HG02943 (cell line): ENCODE data around the gene SELENOV.
"Not testable (repeated sequence)": the region's sequence is repeated elsewhere in the genome, so short reads cannot be mapped to it uniquely, and the experiment has no call there.

Experiments
- ATAC-seq: cut with Tn5 transposase; IDR thresholded peaks from one replicate; pipeline ENCODE4 v1.9.1; 2021; ENCODE audit warnings: mild to moderate bottlenecking, low read depth, moderate library complexity; ENCODE audit not compliant: unreplicated experiment

The SELENOV gene

GRCh38 chr19:39514840-39515550 lies at the start of gene SELENOV:
SELENOV (plus strand) TSS chr19:39515139; CDS start chr19:39515213, 74 bp downstream.
- no peak for ATAC-seq

- ATAC-seq: no peak
Measured at GRCh38 chr19:39465956-39466747, 48.8 kb upstream of the SELENOV start.

DNA sequence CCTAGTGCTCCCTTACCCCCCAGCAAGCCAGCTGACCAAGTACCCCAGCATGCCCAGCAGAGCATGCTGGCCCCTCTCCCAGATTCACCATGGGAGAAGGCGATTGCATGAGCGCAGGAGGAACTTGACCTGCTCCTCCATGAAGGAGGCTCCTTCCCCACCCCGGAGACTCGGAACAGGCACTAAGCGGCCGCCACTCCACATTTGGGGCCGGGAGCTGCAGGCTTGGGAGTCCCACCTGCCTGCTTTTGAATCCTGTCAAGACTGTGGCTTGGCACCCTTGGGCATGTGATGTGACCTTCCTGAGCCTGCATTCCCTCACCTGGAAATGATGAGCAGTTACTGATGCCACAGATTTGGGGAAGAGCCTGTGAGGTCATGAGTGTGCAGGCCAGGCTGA lies 47.0 kb upstream of the SELENOV start:
- ATAC-seq: no peak

- no peak for ATAC-seq
Measured at GRCh38 chr19:39469036-39469435, 45.9 kb upstream of the SELENOV start.

GRCh38 chr19:39469567-39469966 lies 45.4 kb upstream of the SELENOV start:
- no peak for ATAC-seq

DNA sequence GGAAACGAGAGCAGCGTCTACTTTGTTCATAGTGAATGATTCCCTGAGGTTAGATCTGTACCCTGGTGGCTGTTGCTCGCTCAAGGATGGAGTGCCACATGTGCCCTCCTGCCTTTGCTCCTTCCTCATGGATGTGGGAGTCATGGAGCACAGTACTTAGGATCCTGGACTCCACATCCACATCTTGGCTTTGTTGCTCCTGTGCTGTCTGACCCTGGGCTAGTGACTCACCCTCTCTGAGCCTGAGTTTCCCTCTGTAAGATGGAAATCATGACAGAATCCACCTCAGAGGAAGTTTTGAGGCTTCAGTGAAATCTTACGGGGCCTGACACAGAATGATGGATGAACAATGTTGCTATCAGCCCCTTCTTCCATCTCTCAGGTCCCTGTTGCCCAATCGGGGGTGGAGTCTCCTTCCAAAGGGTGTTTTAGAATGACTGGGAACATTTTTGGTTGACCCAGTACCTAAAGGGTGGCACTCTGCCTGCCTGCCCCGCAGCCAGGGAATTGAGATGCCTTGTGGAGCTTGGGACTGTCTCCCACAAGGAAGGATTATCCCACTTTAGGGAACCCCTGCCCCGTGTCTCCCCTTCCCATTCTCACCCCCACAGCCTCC lies 44.1 kb upstream of the SELENOV start:
- no peak for ATAC-seq

- ATAC-seq: no peak
Measured at GRCh38 chr19:39471756-39472536, 43.0 kb upstream of the SELENOV start.

- ATAC-seq: no peak
Measured at GRCh38 chr19:39472746-39473442, 42.0 kb upstream of the SELENOV start.

DNA sequence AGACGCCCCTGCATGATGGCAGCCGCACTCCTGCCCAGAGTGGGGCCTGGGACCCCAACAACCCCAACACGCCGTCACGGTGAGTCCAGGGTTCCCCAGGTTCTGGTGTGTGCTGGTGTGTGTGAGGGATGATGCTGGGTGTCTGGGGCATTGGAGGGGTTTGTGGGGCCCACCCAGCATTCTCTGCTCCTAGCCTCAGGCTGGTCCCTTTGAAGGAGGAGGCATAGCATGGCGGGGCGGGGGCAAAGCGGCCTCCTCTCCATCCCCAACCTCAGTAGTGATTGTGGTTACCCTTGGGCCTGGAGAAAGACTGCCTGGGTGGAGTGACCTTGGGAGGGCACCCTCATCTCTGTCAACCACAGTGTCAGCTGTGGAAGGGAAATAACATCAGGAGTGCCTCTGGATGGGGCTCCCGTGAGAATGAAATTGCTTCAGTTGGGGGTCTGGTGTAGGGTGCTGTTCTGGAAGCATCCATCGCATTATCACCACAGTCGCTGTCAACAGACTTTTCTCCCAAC lies 41.4 kb upstream of the SELENOV start:
- no peak for ATAC-seq

DNA sequence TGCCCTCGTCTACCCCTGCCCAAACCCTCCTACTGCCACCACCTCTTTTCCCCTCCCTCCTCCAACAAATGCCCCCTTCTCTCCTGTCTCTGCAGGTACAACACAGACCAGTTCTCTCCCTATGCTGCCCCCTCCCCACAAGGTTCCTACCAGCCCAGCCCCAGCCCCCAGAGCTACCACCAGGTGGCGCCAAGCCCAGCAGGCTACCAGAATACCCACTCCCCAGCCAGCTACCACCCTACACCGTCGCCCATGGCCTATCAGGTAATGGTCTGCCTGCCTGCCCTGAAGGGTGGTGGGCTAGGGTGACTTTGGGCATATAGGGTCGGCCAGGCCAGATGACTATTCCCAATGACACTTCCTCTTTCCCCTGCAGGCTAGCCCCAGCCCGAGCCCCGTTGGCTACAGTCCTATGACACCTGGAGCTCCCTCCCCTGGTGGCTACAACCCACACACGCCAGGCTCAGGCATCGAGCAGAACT lies 40.8 kb upstream of the SELENOV start:
- no peak for ATAC-seq

GRCh38 chr19:39475748-39476147 lies 39.2 kb upstream of the SELENOV start:
- ATAC-seq: no peak

DNA sequence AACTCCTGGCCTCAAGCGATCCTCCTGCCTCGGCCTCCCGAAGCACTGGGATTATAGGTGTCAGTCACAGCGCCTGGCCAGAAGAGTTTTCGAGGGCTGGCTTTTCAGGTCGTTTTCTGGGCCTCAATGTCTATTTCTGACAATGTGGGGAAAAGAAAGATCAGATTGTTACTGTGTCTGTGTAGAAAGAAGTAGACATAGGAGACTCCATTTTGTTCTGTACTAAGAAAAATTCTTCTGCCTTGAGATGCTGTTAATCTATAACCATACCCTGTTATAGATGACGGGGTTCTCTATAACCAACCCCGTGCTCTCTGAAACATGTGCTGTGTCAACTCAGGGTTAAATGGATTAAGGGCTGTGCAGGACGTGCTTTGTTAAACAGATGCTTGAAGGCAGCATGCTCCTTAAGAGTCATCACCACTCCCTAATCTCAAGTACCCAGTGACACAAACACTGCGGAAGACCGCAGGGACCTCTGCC lies 35.6 kb upstream of the SELENOV start:
- not testable (repeated sequence) for ATAC-seq

DNA sequence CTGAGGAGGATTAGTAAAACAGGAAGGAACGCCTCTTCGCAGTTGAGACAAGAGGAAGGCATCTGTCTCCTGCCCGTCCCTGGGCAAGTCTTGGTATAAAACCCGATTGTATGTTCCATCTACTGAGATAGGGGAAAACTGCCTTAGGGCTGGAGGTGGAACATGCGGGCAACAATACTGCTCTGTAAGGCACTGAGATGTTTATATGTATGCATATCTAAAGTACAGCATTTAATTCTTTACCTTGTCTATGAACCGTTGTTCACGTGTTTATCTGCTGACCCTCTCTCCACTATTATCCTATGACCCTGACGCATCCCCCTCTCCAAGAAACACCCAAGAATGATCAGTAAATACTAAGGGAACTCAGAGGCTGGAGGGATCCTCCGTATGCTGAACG lies 35.0 kb upstream of the SELENOV start:
- ATAC-seq: no peak

GRCh38 chr19:39480337-39481228 lies 34.4 kb upstream of the SELENOV start, which contains the start of gene TIMM50:
TIMM50 (plus strand) TSS chr19:39480838; CDS start chr19:39480854, 16 bp downstream.
- peak; percentile 84 for ATAC-seq

DNA sequence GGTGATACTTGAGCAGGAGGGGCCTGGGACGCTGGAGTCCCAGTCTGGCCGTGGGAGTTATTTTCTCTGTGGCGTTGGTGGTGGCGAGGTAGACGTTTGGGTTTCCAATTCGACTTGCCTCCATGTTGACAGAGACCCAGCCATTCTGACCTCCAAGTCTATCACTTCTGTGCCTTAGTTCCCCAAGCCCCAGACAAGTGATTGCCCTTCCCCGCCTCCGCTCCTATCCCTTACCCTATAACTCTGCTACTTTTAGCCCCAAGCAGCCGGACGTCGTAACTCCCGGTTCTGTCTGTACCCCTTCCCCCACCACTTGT lies 33.8 kb upstream of the SELENOV start:
- ATAC-seq: peak; percentile 4

GRCh38 chr19:39481676-39482075 lies 33.3 kb upstream of the SELENOV start:
- no peak for ATAC-seq

DNA sequence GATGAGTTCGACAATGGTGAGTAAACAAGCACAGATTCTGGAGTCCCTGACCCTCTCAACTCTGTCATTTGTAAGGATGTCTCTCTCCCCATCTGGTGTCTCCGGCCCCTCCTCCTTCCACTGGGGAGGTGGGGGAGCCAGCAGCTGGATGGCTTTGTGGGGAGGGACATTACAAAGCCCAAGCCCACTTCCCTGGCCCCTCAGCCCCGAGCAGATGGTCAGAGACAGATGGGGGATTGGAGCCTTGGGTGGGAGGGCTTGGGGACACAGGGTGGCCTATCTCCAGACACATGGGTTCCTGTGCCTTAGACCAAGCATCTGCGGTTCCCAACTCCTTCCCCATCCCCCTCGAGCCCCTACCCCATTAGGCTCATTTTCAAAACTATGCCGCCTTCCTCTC lies 31.8 kb upstream of the SELENOV start:
- ATAC-seq: no peak

GRCh38 chr19:39489756-39490155 lies 25.2 kb upstream of the SELENOV start:
- ATAC-seq: no peak

GRCh38 chr19:39492225-39492624 lies 22.7 kb upstream of the SELENOV start:
- no peak for ATAC-seq
